Keratinocyte (primary cell): ENCODE data around the gene NECAP2. TPM values are rescaled to one million over a fixed set of nuclear protein-coding genes. Genes with fewer than 3 reads are reported as not detected.
A peak's percentile ranks its signal among the peaks of the same experiment; 100 is the strongest.
"Not testable (repeated sequence)": the region's sequence is repeated elsewhere in the genome, so short reads cannot be mapped to it uniquely, and the experiment has no call there.

Experiments
- DNase-seq: peaks from one replicate; pipeline ENCODE4 v3.0.0-alpha.2; 2011; ENCODE audit warnings: low read depth, missing footprints, low spot score
- FAIRE-seq: peaks from 2 replicates; lab custom pipeline; 2011; peaks lifted over from hg19 to GRCh38; lab: Jason Lieb, UNC
- H2AFZ ChIP-seq: 2 replicates; pipeline ENCODE4 v1.6.0; 2012; ENCODE audit warnings: low read length, control low read depth, inconsistent platforms; ENCODE audit not compliant: control insufficient read depth
- H3K27ac ChIP-seq: 2 replicates; pipeline ENCODE4 v1.5.1; 2011; ENCODE audit warnings: low read length; ENCODE audit not compliant: control insufficient read depth, insufficient read depth
- H3K27me3 ChIP-seq: 3 replicates; pipeline ENCODE4 v1.6.0; 2011; ENCODE audit warnings: low read length; ENCODE audit not compliant: control insufficient read depth, insufficient read depth; ENCODE audit errors: extremely low read depth
- H3K36me3 ChIP-seq, 2 experiments: 2 replicates in 1 of 2; 3 replicates in 1 of 2; pipeline ENCODE4 v1.5.1; 2011; ENCODE audit warnings: low read length in 2 of 2, mild to moderate bottlenecking in 1 of 2; ENCODE audit not compliant: control insufficient read depth in 2 of 2, insufficient read depth in 2 of 2; ENCODE audit errors: extremely low read depth in 1 of 2
- H3K4me1 ChIP-seq: 3 replicates; pipeline ENCODE4 v1.5.1; 2011; ENCODE audit warnings: low read length; ENCODE audit not compliant: control insufficient read depth, insufficient read depth; ENCODE audit errors: extremely low read depth
- H3K4me2 ChIP-seq: 3 replicates; pipeline ENCODE4 v1.6.0; 2011; ENCODE audit warnings: low read depth, low read length; ENCODE audit not compliant: control insufficient read depth, insufficient read depth; ENCODE audit errors: extremely low read depth
- H3K4me3 ChIP-seq, 3 experiments: fragments of 200-600 bp in 1 of 3; sonication (generic) in 1 of 3; 2 replicates in 2 of 3; 3 replicates in 1 of 3; pipeline ENCODE4 v1.5.1; 2011 to 2016; ENCODE audit warnings: low read length in 3 of 3, mild to moderate bottlenecking in 3 of 3, control low read depth in 2 of 3, inconsistent platforms in 1 of 3, low read depth in 1 of 3, mixed read lengths in 1 of 3, mixed run types in 1 of 3, moderate library complexity in 1 of 3; ENCODE audit not compliant: control insufficient read depth in 2 of 3, insufficient read depth in 2 of 3; ENCODE audit errors: extremely low read depth in 1 of 3
- H3K79me2 ChIP-seq: 2 replicates; pipeline ENCODE4 v1.6.0; 2012; ENCODE audit warnings: low read length; ENCODE audit not compliant: control insufficient read depth, insufficient read depth
- H3K9ac ChIP-seq: 3 replicates; pipeline ENCODE4 v1.6.0; 2011; ENCODE audit warnings: low read length; ENCODE audit not compliant: control insufficient read depth, insufficient read depth; ENCODE audit errors: extremely low read depth
- H3K9me1 ChIP-seq: 3 replicates; pipeline ENCODE4 v1.6.0; 2011; ENCODE audit warnings: low read length; ENCODE audit not compliant: control insufficient read depth, insufficient read depth; ENCODE audit errors: extremely low read depth
- H3K9me3 ChIP-seq: 2 replicates; pipeline ENCODE4 v1.5.1; 2012; ENCODE audit warnings: low read depth, low read length; ENCODE audit not compliant: control insufficient read depth
- H4K20me1 ChIP-seq: 3 replicates; pipeline ENCODE4 v1.6.0; 2011; ENCODE audit warnings: low read length; ENCODE audit not compliant: control insufficient read depth, insufficient read depth; ENCODE audit errors: extremely low read depth
- EZH2 ChIP-seq: IDR thresholded peaks from one replicate; pipeline ENCODE4 v1.6.1; 2012; ENCODE audit warnings: inconsistent platforms, mild to moderate bottlenecking, low read length, moderate library complexity
- dilution Hi-C: fragments of 300-500 bp; cut with MboI; formaldehyde crosslinking; loops from one replicate; pipeline ENCODE4 v1.7.0; 2020; ENCODE audit warnings: low sequenced_read_pairs; ENCODE audit not compliant: extremely low pct_ligation_motif_present
- polyA plus RNA-seq, 5 experiments: library from polyadenylated mRNA; depleted of rRNA in 3 of 5; stranded (reverse) in 3 of 5; stranded (forward) in 1 of 5; unstranded in 1 of 5; fragments of >200 nt; gene quantifications; 1 replicate in 1 of 5; 2 replicates in 3 of 5; 3 replicates in 1 of 5; pipeline versions ENCODE4 v1.2.1 to v1.2.3, GENCODE V29; 2011 to 2012; ENCODE audit warnings: missing spikeins in 2 of 5, low read depth in 1 of 5, low replicate concordance in 1 of 5
- TF ChIP-seq, protein P1 (sequence below), 3 experiments: IDR thresholded peaks in 1 of 3; conservative IDR thresholded peaks in 1 of 3; optimal IDR thresholded peaks in 1 of 3; 2 replicates in 2 of 3; 3 replicates in 1 of 3; pipeline versions ENCODE3 to v1.5.1; 2011; ENCODE audit warnings: low read length in 3 of 3, mild to moderate bottlenecking in 3 of 3, moderate library complexity in 2 of 3, control low read depth in 1 of 3, inconsistent platforms in 1 of 3; ENCODE audit not compliant: insufficient read depth in 2 of 3; ENCODE audit errors: extremely low read depth in 1 of 3

Gene NECAP2
- polyA plus RNA-seq, 1 donor (not counting 4 experiments of a cell fraction or from before 2014, with no cell fraction given) = 75.7 TPM

DNA sequence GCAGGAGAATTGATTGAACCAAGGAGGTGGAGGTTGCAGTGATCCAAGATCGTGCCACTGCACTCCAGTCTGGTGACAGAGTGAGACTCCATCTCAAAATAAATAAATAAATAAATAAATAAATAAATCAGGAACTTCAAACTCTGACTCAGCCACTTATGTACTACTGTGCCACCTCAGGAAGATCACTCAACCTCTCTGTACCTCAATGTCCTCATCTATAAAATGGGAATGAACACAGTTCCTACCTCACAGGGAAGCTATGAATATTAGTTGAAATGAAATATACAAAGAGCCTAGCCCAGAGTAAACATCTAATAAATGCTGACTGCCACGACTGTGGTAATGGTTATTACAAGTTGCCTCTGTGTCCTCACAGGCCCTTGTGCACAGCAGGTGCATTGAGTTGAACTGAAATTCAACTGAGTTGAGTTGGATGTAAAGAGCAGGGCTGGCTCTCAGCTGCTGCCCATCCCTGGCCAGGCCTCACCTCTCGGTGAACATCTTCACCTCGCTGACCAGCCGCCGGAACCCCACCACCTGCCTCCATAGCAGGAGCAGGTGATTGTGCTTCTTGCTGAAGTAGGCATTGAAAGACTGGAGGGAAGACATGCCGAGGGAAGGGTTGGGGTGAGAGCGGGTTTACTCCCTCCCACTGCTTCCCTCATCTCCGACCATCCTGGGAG lies 48.8 kb downstream of the NECAP2 start:
- H3K9ac ChIP-seq, H3K27ac ChIP-seq, H3K9me3 ChIP-seq, H3K79me2 ChIP-seq, H3K4me3 ChIP-seq, H2AFZ ChIP-seq, H4K20me1 ChIP-seq, H3K4me1 ChIP-seq, DNase-seq, H3K4me2 ChIP-seq, FAIRE-seq, H3K27me3 ChIP-seq, H3K36me3 ChIP-seq, dilution Hi-C loops, H3K9me1 ChIP-seq: not testable (repeated sequence)

DNA sequence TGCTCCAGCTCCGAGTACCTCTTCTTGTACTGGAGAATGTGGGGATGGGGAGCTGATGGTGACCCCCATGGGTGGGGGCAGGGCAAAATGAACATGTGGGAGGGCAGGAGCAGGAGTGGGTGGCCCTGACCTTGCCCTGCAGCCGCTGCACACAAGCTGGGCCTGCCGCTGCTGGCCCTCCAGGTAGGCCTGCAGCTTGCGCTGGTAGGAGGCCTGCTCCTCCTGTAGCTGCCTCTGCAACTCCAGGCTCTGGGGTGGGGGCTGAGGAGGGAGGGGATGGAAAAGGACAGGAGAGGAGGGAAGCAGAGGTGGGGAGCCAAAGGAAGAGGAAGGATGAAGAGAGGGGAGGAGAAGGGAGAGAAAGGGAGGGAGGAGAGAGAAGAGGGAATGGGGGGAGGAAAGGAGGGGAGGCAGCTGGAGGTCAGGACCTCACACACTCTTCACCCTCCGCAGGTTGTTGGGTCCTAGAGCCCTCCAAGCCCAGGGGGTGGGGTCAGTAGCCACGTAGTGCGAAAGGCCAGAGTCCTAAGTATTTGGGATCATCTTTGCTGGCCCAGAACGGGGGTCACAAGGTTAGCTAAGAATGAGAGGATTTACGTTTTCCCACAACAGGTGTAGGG lies 50.6 kb downstream of the NECAP2 start:
- Histone ChIP-seq H3K4me2 (no peak overlapping the region), H3K4me1 (no peaks in the 10 kb centered on the region), H3K9me3 (no peaks in the 10 kb centered on the region), H3K27me3 (no peaks in the 10 kb centered on the region), H3K4me3 (no peak overlapping the region), H3K36me3 (peaks cover 0 to 3% of the 10 kb centered on the region in 2 experiments), H3K9ac (no peak overlapping the region), H4K20me1 (no peaks in the 10 kb centered on the region), H3K9me1 (no peaks in the 10 kb centered on the region), H3K79me2 (peaks cover 5% of the 10 kb centered on the region), H2AFZ (no peak overlapping the region), H3K27ac (no peak overlapping the region)
- TF ChIP-seq EZH2 = no peak
- TF ChIP-seq, protein P1, sequence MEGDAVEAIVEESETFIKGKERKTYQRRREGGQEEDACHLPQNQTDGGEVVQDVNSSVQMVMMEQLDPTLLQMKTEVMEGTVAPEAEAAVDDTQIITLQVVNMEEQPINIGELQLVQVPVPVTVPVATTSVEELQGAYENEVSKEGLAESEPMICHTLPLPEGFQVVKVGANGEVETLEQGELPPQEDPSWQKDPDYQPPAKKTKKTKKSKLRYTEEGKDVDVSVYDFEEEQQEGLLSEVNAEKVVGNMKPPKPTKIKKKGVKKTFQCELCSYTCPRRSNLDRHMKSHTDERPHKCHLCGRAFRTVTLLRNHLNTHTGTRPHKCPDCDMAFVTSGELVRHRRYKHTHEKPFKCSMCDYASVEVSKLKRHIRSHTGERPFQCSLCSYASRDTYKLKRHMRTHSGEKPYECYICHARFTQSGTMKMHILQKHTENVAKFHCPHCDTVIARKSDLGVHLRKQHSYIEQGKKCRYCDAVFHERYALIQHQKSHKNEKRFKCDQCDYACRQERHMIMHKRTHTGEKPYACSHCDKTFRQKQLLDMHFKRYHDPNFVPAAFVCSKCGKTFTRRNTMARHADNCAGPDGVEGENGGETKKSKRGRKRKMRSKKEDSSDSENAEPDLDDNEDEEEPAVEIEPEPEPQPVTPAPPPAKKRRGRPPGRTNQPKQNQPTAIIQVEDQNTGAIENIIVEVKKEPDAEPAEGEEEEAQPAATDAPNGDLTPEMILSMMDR (optimal IDR thresholded peaks at IDR 0.05 in 1 of 3, IDR thresholded peaks at IDR 0.05 in 1 of 3, conservative IDR thresholded peaks at IDR 0.05 in 1 of 3; ENCODE audit: extremely low read depth in 1 of 3, insufficient read depth in 2 of 3, low read length in 3 of 3) = no peak
- dilution Hi-C loops = no loop called here
- FAIRE-seq (no peak), DNase-seq (no peak)

- H3K9me3 ChIP-seq, H4K20me1 ChIP-seq, H3K9me1 ChIP-seq, H2AFZ ChIP-seq, H3K4me1 ChIP-seq, H3K9ac ChIP-seq, H3K27me3 ChIP-seq, H3K4me3 ChIP-seq, H3K27ac ChIP-seq, dilution Hi-C loops, H3K36me3 ChIP-seq, H3K79me2 ChIP-seq: not testable (repeated sequence)
- FAIRE-seq (peak; percentile 34), DNase-seq (peak; percentile 1)
- peak overlapping the region; percentile 16 for H3K4me2 ChIP-seq
Measured at GRCh38 chr1:16492937-16493336, 52.4 kb downstream of the NECAP2 start.

DNA sequence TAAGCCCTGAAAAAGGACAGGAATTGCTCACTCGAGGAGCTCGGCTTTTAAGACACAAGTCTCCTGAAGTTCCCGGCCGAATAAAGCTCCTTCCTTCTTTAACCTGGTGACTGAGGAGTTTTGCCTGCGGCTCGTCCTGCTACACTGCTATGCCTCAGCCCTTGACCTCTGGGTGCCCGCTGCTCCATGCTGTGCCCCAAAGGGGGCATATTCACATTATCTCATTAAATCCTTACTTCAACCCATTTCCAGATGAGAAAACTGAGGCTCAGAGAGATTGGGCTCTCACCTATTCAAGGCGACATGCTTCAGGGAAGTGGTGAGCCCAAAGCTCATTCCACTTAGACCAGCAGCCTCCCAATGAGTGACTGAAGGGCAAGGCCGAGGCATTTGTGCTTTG lies 53.2 kb downstream of the NECAP2 start:
- H3K36me3 ChIP-seq, H3K9me1 ChIP-seq, H4K20me1 ChIP-seq, H3K4me2 ChIP-seq, H3K79me2 ChIP-seq, H3K9me3 ChIP-seq, H3K4me3 ChIP-seq, H3K9ac ChIP-seq, H3K4me1 ChIP-seq, H3K27ac ChIP-seq, H2AFZ ChIP-seq, dilution Hi-C loops, H3K27me3 ChIP-seq, DNase-seq: not testable (repeated sequence)
- FAIRE-seq = peak; percentile 20
